Subcutaneous abdominal adipose tissue (tissue), 5 donors: ENCODE data around the gene SMIM35.

ENCODE experiments used
- H3K27ac ChIP-seq: one replicate; pipeline ENCODE4 v1.7.0; 2013; ENCODE audit warnings: low read depth, mild to moderate bottlenecking, inconsistent platforms, low read length, moderate library complexity
- H3K27me3 ChIP-seq, 5 donors: one replicate each; pipeline ENCODE4 v1.7.0; 2013; ENCODE audit warnings: low read length in 5 of 5, inconsistent platforms in 1 of 5; ENCODE audit not compliant: control insufficient read depth in 5 of 5, insufficient read depth in 4 of 5
- H3K36me3 ChIP-seq, 5 donors: one replicate each; pipeline ENCODE4 v1.7.0; 2013; ENCODE audit warnings: low read length in 5 of 5; ENCODE audit not compliant: control insufficient read depth in 5 of 5, insufficient read depth in 5 of 5
- H3K4me1 ChIP-seq, 5 donors: one replicate each; pipeline ENCODE4 v1.7.0; 2013; ENCODE audit warnings: low read length in 5 of 5, mild to moderate bottlenecking in 3 of 5, moderate library complexity in 1 of 5; ENCODE audit not compliant: control insufficient read depth in 5 of 5, insufficient read depth in 5 of 5
- H3K4me3 ChIP-seq, 5 donors: one replicate each; pipeline ENCODE4 v1.7.0; 2013; ENCODE audit warnings: low read length in 5 of 5, low read depth in 1 of 5
- H3K9ac ChIP-seq, 5 donors: one replicate each; pipeline ENCODE4 v1.7.0; 2013; ENCODE audit warnings: low read length in 5 of 5, mild to moderate bottlenecking in 4 of 5, moderate library complexity in 3 of 5
- H3K9me3 ChIP-seq, 5 donors: one replicate each; pipeline ENCODE4 v1.7.0; 2013; ENCODE audit warnings: low read length in 5 of 5; ENCODE audit not compliant: control insufficient read depth in 5 of 5
- donor health status: healthy.
- donor health status: healthy.
- donor health status: healthy.
- donor health status: healthy.
- donor health status: healthy.

The SMIM35 gene

GRCh38 chr11:117999354-117999993, 87.3 kb downstream of the SMIM35 start:
- no peaks in the 10 kb centered on the region for H3K27me3 ChIP-seq
- no peak overlapping the region for H3K9ac ChIP-seq
- no peak overlapping the region for H3K27ac ChIP-seq
- H3K9me3 ChIP-seq, result peaks cover 0 to 12% (median 5%) of the 10 kb centered on the region in 5 donors
- H3K4me1 ChIP-seq, result peaks cover 0 to 49% (median 7%) of the 10 kb centered on the region in 5 donors
- H3K4me3 ChIP-seq, result no peak overlapping the region
- peaks cover 0 to 51% (median 10%) of the 10 kb centered on the region in 5 donors for H3K36me3 ChIP-seq

- H3K4me1 ChIP-seq, result peaks cover 0 to 55% (median 8%) of the 10 kb centered on the region in 5 donors
- no peak overlapping the region for H3K4me3 ChIP-seq
- no peak overlapping the region for H3K9ac ChIP-seq
- H3K27ac ChIP-seq, result no peak overlapping the region
- H3K36me3 ChIP-seq, result peaks cover 0 to 58% (median 10%) of the 10 kb centered on the region in 5 donors
- H3K9me3 ChIP-seq, result peaks cover 0 to 6% (median 3%) of the 10 kb centered on the region in 5 donors
- H3K27me3 ChIP-seq, result no peaks in the 10 kb centered on the region
These were observed 88.0 kb downstream of the SMIM35 start for GRCh38 chr11:117998664-117999353.

GRCh38 chr11:117997823-117998579, 88.8 kb downstream of the SMIM35 start:
- peaks cover 0 to 3% (median 0%) of the 10 kb centered on the region in 5 donors for H3K9me3 ChIP-seq
- no peak overlapping the region for H3K9ac ChIP-seq
- no peaks in the 10 kb centered on the region for H3K27me3 ChIP-seq
- H3K27ac ChIP-seq, result no peak overlapping the region
- H3K4me3 ChIP-seq, result no peak overlapping the region
- H3K4me1 ChIP-seq, result peaks cover 0 to 59% (median 8%) of the 10 kb centered on the region in 5 donors
- H3K36me3 ChIP-seq, result peaks cover 0 to 65% (median 11%) of the 10 kb centered on the region in 5 donors

GRCh38 chr11:117997406-117997805, 89.4 kb downstream of the SMIM35 start:
- H3K4me1 ChIP-seq, result peaks cover 0 to 56% (median 8%) of the 10 kb centered on the region in 5 donors
- H3K36me3 ChIP-seq, result peaks cover 0 to 67% (median 11%) of the 10 kb centered on the region in 5 donors
- no peak overlapping the region for H3K27ac ChIP-seq

GRCh38 chr11:117996058-117996457, 90.7 kb downstream of the SMIM35 start:
- peaks cover 0 to 70% (median 11%) of the 10 kb centered on the region in 5 donors for H3K36me3 ChIP-seq
- H3K9ac ChIP-seq, result no peak overlapping the region
- H3K27me3 ChIP-seq, result no peaks in the 10 kb centered on the region
- H3K4me1 ChIP-seq, result peaks cover 0 to 47% (median 5%) of the 10 kb centered on the region in 5 donors
- no peak overlapping the region for H3K27ac ChIP-seq
- no peak overlapping the region for H3K4me3 ChIP-seq
- peaks cover 0 to 3% (median 0%) of the 10 kb centered on the region in 5 donors for H3K9me3 ChIP-seq

More at GRCh38 chr11:117997406-117997805, 89.4 kb downstream of the SMIM35 start:
- no peak overlapping the region for H3K9ac ChIP-seq
- peaks cover 0 to 3% (median 0%) of the 10 kb centered on the region in 5 donors for H3K9me3 ChIP-seq
- H3K4me3 ChIP-seq, result no peak overlapping the region
- H3K27me3 ChIP-seq, result no peaks in the 10 kb centered on the region

GRCh38 chr11:117995472-117995871, 91.3 kb downstream of the SMIM35 start:
- peaks cover 0 to 3% (median 0%) of the 10 kb centered on the region in 5 donors for H3K9me3 ChIP-seq
- peaks cover 0 to 41% (median 5%) of the 10 kb centered on the region in 5 donors for H3K4me1 ChIP-seq
- no peak overlapping the region for H3K9ac ChIP-seq
- H3K27ac ChIP-seq, result no peak overlapping the region
- H3K4me3 ChIP-seq, result no peak overlapping the region
- H3K27me3 ChIP-seq, result no peaks in the 10 kb centered on the region
- H3K36me3 ChIP-seq, result peaks cover 0 to 70% (median 11%) of the 10 kb centered on the region in 5 donors

GRCh38 chr11:117993988-117994745, 92.6 kb downstream of the SMIM35 start:
- no peak overlapping the region for H3K9ac ChIP-seq
- peak overlapping the region in 1 of 5 donors; percentile 26 for H3K4me3 ChIP-seq
- peaks cover 0 to 3% (median 0%) of the 10 kb centered on the region in 5 donors for H3K9me3 ChIP-seq
- no peak overlapping the region for H3K27ac ChIP-seq
- peaks cover under 1 to 5% (median 2%) of the 10 kb centered on the region in 5 donors for H3K27me3 ChIP-seq
- H3K4me1 ChIP-seq, result peaks cover 0 to 36% (median 2%) of the 10 kb centered on the region in 5 donors
- H3K36me3 ChIP-seq, result peaks cover 0 to 62% (median 13%) of the 10 kb centered on the region in 5 donors

GRCh38 chr11:117992620-117993019, 94.1 kb downstream of the SMIM35 start:
- Histone ChIP-seq H3K36me3 (peaks cover 0 to 51% (median 13%) of the 10 kb centered on the region in 5 donors), H3K4me3 (no peak overlapping the region), H3K9me3 (peaks cover 0 to under 1% (median 0%) of the 10 kb centered on the region in 5 donors), H3K9ac (no peak overlapping the region), H3K4me1 (peaks cover 0 to 27% (median 0%) of the 10 kb centered on the region in 5 donors), H3K27ac (no peak overlapping the region), H3K27me3 (peaks cover 9 to 14% (median 11%) of the 10 kb centered on the region in 5 donors)

- Histone ChIP-seq H3K4me3 (peak overlapping the region in 1 of 5 donors; percentile 41), H3K9me3 (no peaks in the 10 kb centered on the region), H3K36me3 (peaks cover 0 to 46% (median 13%) of the 10 kb centered on the region in 5 donors), H3K27me3 (peaks cover 10 to 16% (median 11%) of the 10 kb centered on the region in 5 donors), H3K27ac (no peak overlapping the region), H3K4me1 (peaks cover 0 to 27% (median 3%) of the 10 kb centered on the region in 5 donors), H3K9ac (no peak overlapping the region)
These were observed 94.6 kb downstream of the SMIM35 start for GRCh38 chr11:117992136-117992535.
